ENCODE results near the gene BTG2. TPM values are rescaled to one million over a fixed set of nuclear protein-coding genes. Genes with fewer than 3 reads are reported as not detected.
A peak's percentile ranks its signal among the peaks of the same experiment; 100 is the strongest.

Gene BTG2
- total RNA-seq, 2 donors from 2014 or later: 132 to 254 TPM

GRCh38 chr1:203349166-203349565, 43.8 kb downstream of the BTG2 start:
- no peak for TF ChIP-seq CTCF (IDR thresholded peaks at IDR 0.05)
- DNase-seq (ENCODE audit: low spot score): no peak
- no peak overlapping the region for H3K4me3 ChIP-seq

GRCh38 chr1:203349773-203350524, 44.6 kb downstream of the BTG2 start:
- Histone ChIP-seq H3K27ac (peak overlapping the region; percentile 63 to 74), H3K27me3 (no peaks in the 10 kb centered on the region), H3K36me3 (no peaks in the 10 kb centered on the region), H3K9me3 (no peaks in the 10 kb centered on the region), H3K4me3 (peak overlapping the region; percentile 29 to 37), H3K4me1 (peaks cover 0 to 35% of the 10 kb centered on the region in 2 donors)
- DNase-seq (ENCODE audit: low spot score): no peak
- no peak for TF ChIP-seq CTCF (IDR thresholded peaks at IDR 0.05)

More at GRCh38 chr1:203349166-203349565, 43.8 kb downstream of the BTG2 start:
- H3K36me3 ChIP-seq: no peaks in the 10 kb centered on the region
- H3K27me3 ChIP-seq: no peaks in the 10 kb centered on the region
- no peak overlapping the region for H3K27ac ChIP-seq
- H3K9me3 ChIP-seq: no peaks in the 10 kb centered on the region
- peaks cover 0 to 38% of the 10 kb centered on the region in 2 donors for H3K4me1 ChIP-seq

- H3K36me3 ChIP-seq: no peaks in the 10 kb centered on the region
- H3K27ac ChIP-seq: peak within 1 kb of the TSS; percentile 63 to 74
- peak in 1 of 2 donors; percentile 10 for TF ChIP-seq CTCF (IDR thresholded peaks at IDR 0.05)
- no peaks in the 10 kb centered on the region for H3K9me3 ChIP-seq
- DNase-seq (ENCODE audit: low spot score): peak; percentile 89
- H3K4me3 ChIP-seq: peak within 1 kb of the TSS; percentile 29 to 37
- H3K4me1 ChIP-seq: peaks cover 0 to 27% of the 10 kb centered on the region in 2 donors
- H3K27me3 ChIP-seq: no peaks in the 10 kb centered on the region
Measured at GRCh38 chr1:203351037-203351625, 45.8 kb downstream of the BTG2 start, which contains the start of gene FMOD. FMOD (minus strand) TSS chr1:203351122; CDS start chr1:203348270, 2,852 bp downstream.

- H3K9me3 ChIP-seq: no peaks in the 10 kb centered on the region
- no peak overlapping the region for H3K4me3 ChIP-seq
- H3K27ac ChIP-seq: no peak overlapping the region
- peaks cover 0 to 24% of the 10 kb centered on the region in 2 donors for H3K4me1 ChIP-seq
- DNase-seq (ENCODE audit: low spot score): no peak
- H3K27me3 ChIP-seq: no peaks in the 10 kb centered on the region
- H3K36me3 ChIP-seq: no peaks in the 10 kb centered on the region
- no peak for TF ChIP-seq CTCF (IDR thresholded peaks at IDR 0.05)
Measured at GRCh38 chr1:203353486-203353885, 48.2 kb downstream of the BTG2 start.

GRCh38 chr1:203354246-203354645, 48.9 kb downstream of the BTG2 start:
- no peak for DNase-seq (ENCODE audit: low spot score)
- Histone ChIP-seq H3K27me3 (no peaks in the 10 kb centered on the region), H3K4me3 (no peak overlapping the region), H3K4me1 (peaks cover 0 to 24% of the 10 kb centered on the region in 2 donors), H3K9me3 (no peaks in the 10 kb centered on the region), H3K36me3 (no peaks in the 10 kb centered on the region), H3K27ac (no peak overlapping the region)
- no peak for TF ChIP-seq CTCF (IDR thresholded peaks at IDR 0.05)
